Measurements from ENCODE around the gene C13orf46.

GRCh38 chr13:113977976-113978375, 4.1 kb upstream of the C13orf46 start:
- no peak for TF ChIP-seq CTCF (IDR thresholded peaks at IDR 0.05; ENCODE audit: insufficient read depth, low read length)
- TF ChIP-seq SPI1 (IDR thresholded peaks at IDR 0.05; ENCODE audit: borderline replicate concordance, low read depth) = no peak
- no peak for TF ChIP-seq GABPA (IDR thresholded peaks at IDR 0.05; ENCODE audit: low read depth)

Data from HL-60 (cell line).